Mesendoderm (in vitro differentiated cells): Measurements from ENCODE around the gene FGF23.

Source experiments
- DNase-seq: peaks from one replicate; pipeline ENCODE4 v3.0.0; 2013
- H2AK5ac ChIP-seq: 2 replicates; pipeline ENCODE4 v1.6.1; 2013; ENCODE audit warnings: low read length, inconsistent platforms
- H2BK120ac ChIP-seq: 2 replicates; pipeline ENCODE4 v1.6.1; 2013; ENCODE audit warnings: low read depth, mild to moderate bottlenecking, low read length, moderate library complexity, mixed read lengths
- H2BK15ac ChIP-seq: replicated peaks from 2 replicates; pipeline ENCODE4 v1.6.1; 2013; ENCODE audit warnings: low read depth, mild to moderate bottlenecking, moderate library complexity
- H2BK5ac ChIP-seq: 2 replicates; pipeline ENCODE4 v1.6.1; 2013; ENCODE audit warnings: low read length, inconsistent platforms
- H3K18ac ChIP-seq: 2 replicates; pipeline ENCODE4 v1.6.1; 2013; ENCODE audit warnings: mild to moderate bottlenecking, low read length, mixed read lengths
- H3K23ac ChIP-seq: one replicate; pipeline ENCODE4 v1.6.1; 2013; ENCODE audit warnings: low read length
- H3K27ac ChIP-seq: 2 replicates; pipeline ENCODE4 v1.5.1; 2013; ENCODE audit warnings: low read depth, mild to moderate bottlenecking, inconsistent platforms, low read length, moderate library complexity
- H3K27me3 ChIP-seq: 2 replicates; pipeline ENCODE4 v1.6.1; 2013; ENCODE audit warnings: low read length, control low read depth, mild to moderate bottlenecking, inconsistent platforms; ENCODE audit not compliant: insufficient read depth, poor library complexity
- H3K36me3 ChIP-seq: 2 replicates; pipeline ENCODE4 v1.6.1; 2013; ENCODE audit warnings: low read length, inconsistent platforms; ENCODE audit not compliant: control insufficient read depth, insufficient read depth
- H3K4ac ChIP-seq: one replicate; pipeline ENCODE4 v1.6.1; 2013; ENCODE audit warnings: low read depth, mild to moderate bottlenecking, low read length, moderate library complexity
- H3K4me1 ChIP-seq: 2 replicates; pipeline ENCODE4 v1.6.1; 2013; ENCODE audit warnings: low read depth, low read length, inconsistent platforms; ENCODE audit not compliant: control insufficient read depth
- H3K4me2 ChIP-seq: 2 replicates; pipeline ENCODE4 v1.6.1; 2013; ENCODE audit warnings: low read length
- H3K4me3 ChIP-seq: 2 replicates; pipeline ENCODE4 v1.5.1; 2013; ENCODE audit warnings: mild to moderate bottlenecking, low read length
- H3K56ac ChIP-seq: one replicate; pipeline ENCODE4 v1.6.1; 2013; ENCODE audit warnings: low read length
- H3K79me1 ChIP-seq: 2 replicates; pipeline ENCODE4 v1.6.1; 2013; ENCODE audit warnings: low read length, inconsistent platforms
- H3K79me2 ChIP-seq: 2 replicates; pipeline ENCODE4 v1.6.1; 2013; ENCODE audit warnings: mild to moderate bottlenecking, low read length; ENCODE audit not compliant: control insufficient read depth, insufficient read depth
- H3K9ac ChIP-seq: 2 replicates; pipeline ENCODE4 v1.6.1; 2013; ENCODE audit warnings: low read length, inconsistent platforms
- H4K5ac ChIP-seq: one replicate; pipeline ENCODE4 v1.6.1; 2013; ENCODE audit warnings: low read length
- H4K8ac ChIP-seq: one replicate; pipeline ENCODE4 v1.6.1; 2013; ENCODE audit warnings: low read depth, mild to moderate bottlenecking, control low read depth, low read length, moderate library complexity
- WGBS: extraction: QIAGEN DNeasy Blood & Tissue Kit; methylation state at CpG from one replicate; pipeline ENCODE4 v1.1.7; 2013; ENCODE audit warnings: low lambda C conversion rate, missing lambda C conversion rate; ENCODE audit not compliant: insufficient coverage; ENCODE audit errors: extremely low coverage; 5-methylcytosine and 5-hydroxymethylcytosine counted together

The FGF23 gene

DNA sequence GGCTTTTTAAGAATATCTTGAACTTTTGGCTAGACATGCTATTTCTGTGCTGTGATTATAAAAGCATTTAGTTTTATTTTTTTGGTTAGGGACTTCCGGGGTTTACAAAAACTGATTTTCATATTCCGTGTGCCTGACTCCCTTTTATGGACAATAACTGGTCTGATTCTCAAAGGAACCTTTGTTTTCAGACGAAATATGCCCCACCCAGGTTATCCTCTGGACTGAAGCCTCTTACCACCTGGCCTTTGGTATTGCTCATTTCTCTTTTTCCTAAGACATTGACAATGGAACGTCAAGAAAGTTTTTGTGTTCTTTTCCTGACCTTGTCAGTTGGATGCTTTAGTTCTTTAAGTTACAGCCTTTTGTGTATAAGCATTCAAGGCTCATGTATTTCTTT is 47.7 kb downstream of the FGF23 start:
- Histone ChIP-seq H3K79me2 (peaks cover 6% of the 10 kb centered on the region), H2BK5ac (no peak overlapping the region), H4K5ac (no peak overlapping the region), H3K23ac (no peak overlapping the region), H3K4ac (no peak overlapping the region), H3K79me1 (peaks cover 9% of the 10 kb centered on the region), H3K36me3 (no peaks in the 10 kb centered on the region), H2BK15ac (no peak overlapping the region), H3K56ac (no peak overlapping the region), H4K8ac (no peak overlapping the region), H3K4me3 (no peak overlapping the region), H3K4me1 (no peaks in the 10 kb centered on the region), H3K27ac (no peak overlapping the region), H3K9ac (no peak overlapping the region), H3K18ac (no peak overlapping the region), H3K4me2 (no peak overlapping the region), H2AK5ac (no peak overlapping the region), H2BK120ac (no peak overlapping the region), H3K27me3 (no peaks in the 10 kb centered on the region)
- no peak for DNase-seq
- no CpG with 5 or more reads among the region's 4 CpGs for WGBS

DNA sequence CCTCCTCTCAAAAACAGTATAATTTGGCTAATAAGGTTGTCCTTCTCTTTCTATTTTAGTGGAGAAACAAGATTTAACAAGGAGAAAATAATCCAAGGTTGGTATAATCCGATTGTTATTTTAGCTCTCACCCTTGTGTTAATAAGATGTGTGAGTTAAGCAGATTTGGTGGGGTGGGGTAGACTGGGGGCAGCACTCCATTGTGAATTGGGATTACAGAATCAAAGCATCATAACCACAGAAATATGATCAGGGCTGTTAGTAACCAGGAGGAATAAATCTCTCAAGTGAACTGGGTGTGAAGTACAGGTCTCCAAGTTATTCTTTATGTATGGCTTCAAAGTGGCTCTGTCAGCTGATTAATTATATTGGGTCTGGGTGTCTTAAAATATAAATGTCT is 48.3 kb downstream of the FGF23 start:
- Histone ChIP-seq H3K79me2 (peaks cover 6% of the 10 kb centered on the region), H3K27me3 (no peaks in the 10 kb centered on the region), H3K4ac (no peak overlapping the region), H2BK120ac (no peak overlapping the region), H3K4me2 (no peak overlapping the region), H4K5ac (no peak overlapping the region), H2BK15ac (no peak overlapping the region), H3K36me3 (no peaks in the 10 kb centered on the region), H2AK5ac (no peak overlapping the region), H3K56ac (no peak overlapping the region), H3K18ac (no peak overlapping the region), H3K23ac (no peak overlapping the region), H3K4me1 (no peaks in the 10 kb centered on the region), H3K9ac (no peak overlapping the region), H3K4me3 (no peak overlapping the region), H4K8ac (no peak overlapping the region), H2BK5ac (no peak overlapping the region), H3K79me1 (peaks cover 9% of the 10 kb centered on the region), H3K27ac (no peak overlapping the region)
- DNase-seq: no peak
- WGBS: no CpG with 5 or more reads among the region's 1 CpG

DNA sequence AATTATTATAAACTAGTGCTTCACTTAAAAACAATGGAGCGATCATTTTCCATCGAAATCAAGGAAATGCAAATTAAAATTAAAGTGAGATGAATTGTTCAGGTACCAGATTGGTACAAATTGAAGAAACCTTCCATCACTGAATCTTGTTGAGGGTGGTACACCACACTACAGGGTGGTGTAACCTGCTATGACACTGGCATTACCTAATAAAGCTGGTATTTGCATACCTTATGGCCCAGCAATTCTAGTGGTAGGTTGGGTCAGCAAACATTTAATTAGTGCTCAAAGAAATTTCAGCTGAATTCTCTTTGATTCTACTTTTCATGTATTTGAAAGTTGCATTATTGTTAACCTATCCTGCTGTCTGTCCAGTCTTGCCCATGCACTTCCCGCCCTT is 49.3 kb downstream of the FGF23 start:
- Histone ChIP-seq H3K79me2 (peaks cover 8% of the 10 kb centered on the region), H3K4me1 (no peaks in the 10 kb centered on the region), H3K56ac (no peak overlapping the region), H2BK5ac (no peak overlapping the region), H3K4me2 (no peak overlapping the region), H2BK120ac (no peak overlapping the region), H3K36me3 (no peaks in the 10 kb centered on the region), H4K5ac (no peak overlapping the region), H2AK5ac (no peak overlapping the region), H3K4me3 (no peak overlapping the region), H3K9ac (no peak overlapping the region), H3K27ac (no peak overlapping the region), H2BK15ac (no peak overlapping the region), H3K18ac (no peak overlapping the region), H3K4ac (no peak overlapping the region), H3K79me1 (peaks cover 9% of the 10 kb centered on the region), H3K27me3 (no peaks in the 10 kb centered on the region), H3K23ac (no peak overlapping the region), H4K8ac (no peak overlapping the region)
- peak; percentile 46 for DNase-seq
- no CpG with 5 or more reads among the region's 3 CpGs for WGBS

DNA sequence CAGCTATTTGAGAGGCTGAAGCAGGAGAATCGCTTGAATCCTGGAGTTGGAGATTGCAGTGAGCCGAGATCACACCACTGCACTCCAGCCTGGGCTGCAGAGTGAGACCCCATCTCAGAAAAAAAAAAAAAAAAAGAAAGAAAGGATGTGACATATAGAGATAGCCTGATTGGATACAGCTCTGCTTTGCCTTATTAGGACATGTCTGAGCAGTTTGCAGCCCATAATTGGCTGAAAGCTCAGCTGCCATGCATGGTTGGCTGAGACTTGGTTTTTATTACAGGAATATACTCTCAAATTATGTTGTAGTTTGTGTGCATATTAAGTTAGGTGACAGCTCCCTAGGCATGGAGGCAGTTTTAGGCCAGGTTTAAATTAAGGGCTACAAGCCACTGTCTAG is 52.2 kb downstream of the FGF23 start:
- Histone ChIP-seq H3K27ac (no peak overlapping the region), H3K27me3 (no peaks in the 10 kb centered on the region), H4K5ac (no peak overlapping the region), H2BK15ac (no peak overlapping the region), H3K23ac (no peak overlapping the region), H3K4me1 (no peaks in the 10 kb centered on the region), H3K4me2 (no peak overlapping the region), H4K8ac (no peak overlapping the region), H3K9ac (no peak overlapping the region), H3K56ac (no peak overlapping the region), H3K4me3 (no peak overlapping the region), H3K79me1 (peaks cover 10% of the 10 kb centered on the region), H2AK5ac (no peak overlapping the region), H3K18ac (no peak overlapping the region), H3K4ac (no peak overlapping the region), H2BK5ac (no peak overlapping the region), H2BK120ac (no peak overlapping the region), H3K79me2 (peaks cover 13% of the 10 kb centered on the region), H3K36me3 (no peaks in the 10 kb centered on the region)
- no peak for DNase-seq
- WGBS: no CpG with 5 or more reads among the region's 2 CpGs

DNA sequence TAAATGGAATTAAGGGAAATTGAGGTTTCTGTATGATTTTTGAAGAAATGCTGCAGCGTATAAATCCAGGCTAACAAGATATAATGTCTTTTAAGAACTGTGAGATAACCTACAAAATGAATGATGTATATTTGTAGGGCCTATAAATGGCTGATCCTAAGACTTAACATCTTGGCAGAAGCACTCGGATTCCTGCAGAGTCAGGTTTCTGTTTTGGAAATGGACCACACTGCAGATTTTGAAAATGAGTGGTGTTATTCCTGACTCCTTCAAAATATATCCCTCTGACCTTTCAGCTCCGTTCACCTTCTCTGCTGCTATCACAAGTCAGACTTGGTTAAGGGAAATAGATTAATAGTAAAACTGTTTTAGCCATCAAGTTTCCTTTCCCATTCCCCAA is 53.5 kb downstream of the FGF23 start:
- H2BK120ac ChIP-seq: no peak overlapping the region
- H2BK5ac ChIP-seq: no peak overlapping the region
- H3K4me2 ChIP-seq: no peak overlapping the region
- H4K5ac ChIP-seq: no peak overlapping the region
- DNase-seq: no peak
- H3K36me3 ChIP-seq: no peaks in the 10 kb centered on the region
- no peak overlapping the region for H3K18ac ChIP-seq
- H3K4ac ChIP-seq: no peak overlapping the region
- H3K56ac ChIP-seq: no peak overlapping the region
- H3K9ac ChIP-seq: no peak overlapping the region
- no peak overlapping the region for H2AK5ac ChIP-seq
- H3K23ac ChIP-seq: no peak overlapping the region
- H3K79me2 ChIP-seq: peaks cover 18% of the 10 kb centered on the region
- H3K27ac ChIP-seq: no peak overlapping the region
- H3K79me1 ChIP-seq: peaks cover 10% of the 10 kb centered on the region
- H3K27me3 ChIP-seq: no peaks in the 10 kb centered on the region
- no peak overlapping the region for H4K8ac ChIP-seq
- H3K4me1 ChIP-seq: no peaks in the 10 kb centered on the region
- WGBS: 80% methylated on average over 1 of the region's 3 CpGs
- H3K4me3 ChIP-seq: no peak overlapping the region
- no peak overlapping the region for H2BK15ac ChIP-seq

DNA sequence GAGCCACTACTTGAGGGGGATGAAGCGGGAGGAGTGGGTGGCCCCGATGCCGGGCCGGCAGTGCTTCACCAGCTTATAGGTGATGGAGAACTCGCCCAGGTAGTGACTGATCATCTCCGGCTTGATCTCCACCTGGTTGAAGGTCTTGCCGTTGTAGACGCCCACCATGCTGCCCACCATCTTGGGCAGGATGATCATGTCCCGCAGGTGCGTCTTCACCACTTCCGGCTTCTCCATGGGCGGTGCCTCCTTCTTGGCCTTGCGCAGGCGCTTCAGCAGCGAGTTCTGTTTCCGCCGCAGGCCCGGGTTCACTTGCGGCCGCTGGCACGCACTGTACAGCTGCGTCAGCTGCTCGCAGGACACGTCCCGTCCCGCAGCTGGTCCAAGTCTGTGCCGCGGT is 55.1 kb downstream of the FGF23 start:
- Histone ChIP-seq H3K79me1 (peaks cover 4% of the 10 kb centered on the region), H3K27me3 (no peaks in the 10 kb centered on the region), H2AK5ac (no peak overlapping the region), H3K4me1 (no peaks in the 10 kb centered on the region), H3K4ac (no peak overlapping the region), H3K18ac (no peak overlapping the region), H3K4me3 (no peak overlapping the region), H3K4me2 (no peak overlapping the region), H3K23ac (no peak overlapping the region), H4K8ac (no peak overlapping the region), H2BK15ac (no peak overlapping the region), H3K79me2 (peaks cover 12% of the 10 kb centered on the region), H3K9ac (no peak overlapping the region), H2BK5ac (no peak overlapping the region), H3K56ac (no peak overlapping the region), H3K36me3 (no peaks in the 10 kb centered on the region), H4K5ac (no peak overlapping the region), H2BK120ac (no peak overlapping the region), H3K27ac (no peak overlapping the region)
- no CpG with 5 or more reads among the region's 28 CpGs for WGBS
- DNase-seq: no peak
